ENCODE results near the gene CDK6. TPM values are rescaled to one million over a fixed set of nuclear protein-coding genes. Genes with fewer than 3 reads are reported as not detected.
A peak's percentile ranks its signal among the peaks of the same experiment; 100 is the strongest.

Gene CDK6
- total and polyA plus RNA-seq, 9 of the 15 experiments (the other 6 are each of a cell fraction or from before 2014, with no cell fraction given): 7.6 to 109 (median 44.4) TPM

GRCh38 chr7:92809760-92810573 lies 26.4 kb downstream of the CDK6 start (continued):
- peak; percentile 99 for TF ChIP-seq NFE2L1 (tag; IDR thresholded peaks at IDR 0.05; ENCODE audit: borderline replicate concordance, low read depth)
- TF ChIP-seq, protein P1, sequence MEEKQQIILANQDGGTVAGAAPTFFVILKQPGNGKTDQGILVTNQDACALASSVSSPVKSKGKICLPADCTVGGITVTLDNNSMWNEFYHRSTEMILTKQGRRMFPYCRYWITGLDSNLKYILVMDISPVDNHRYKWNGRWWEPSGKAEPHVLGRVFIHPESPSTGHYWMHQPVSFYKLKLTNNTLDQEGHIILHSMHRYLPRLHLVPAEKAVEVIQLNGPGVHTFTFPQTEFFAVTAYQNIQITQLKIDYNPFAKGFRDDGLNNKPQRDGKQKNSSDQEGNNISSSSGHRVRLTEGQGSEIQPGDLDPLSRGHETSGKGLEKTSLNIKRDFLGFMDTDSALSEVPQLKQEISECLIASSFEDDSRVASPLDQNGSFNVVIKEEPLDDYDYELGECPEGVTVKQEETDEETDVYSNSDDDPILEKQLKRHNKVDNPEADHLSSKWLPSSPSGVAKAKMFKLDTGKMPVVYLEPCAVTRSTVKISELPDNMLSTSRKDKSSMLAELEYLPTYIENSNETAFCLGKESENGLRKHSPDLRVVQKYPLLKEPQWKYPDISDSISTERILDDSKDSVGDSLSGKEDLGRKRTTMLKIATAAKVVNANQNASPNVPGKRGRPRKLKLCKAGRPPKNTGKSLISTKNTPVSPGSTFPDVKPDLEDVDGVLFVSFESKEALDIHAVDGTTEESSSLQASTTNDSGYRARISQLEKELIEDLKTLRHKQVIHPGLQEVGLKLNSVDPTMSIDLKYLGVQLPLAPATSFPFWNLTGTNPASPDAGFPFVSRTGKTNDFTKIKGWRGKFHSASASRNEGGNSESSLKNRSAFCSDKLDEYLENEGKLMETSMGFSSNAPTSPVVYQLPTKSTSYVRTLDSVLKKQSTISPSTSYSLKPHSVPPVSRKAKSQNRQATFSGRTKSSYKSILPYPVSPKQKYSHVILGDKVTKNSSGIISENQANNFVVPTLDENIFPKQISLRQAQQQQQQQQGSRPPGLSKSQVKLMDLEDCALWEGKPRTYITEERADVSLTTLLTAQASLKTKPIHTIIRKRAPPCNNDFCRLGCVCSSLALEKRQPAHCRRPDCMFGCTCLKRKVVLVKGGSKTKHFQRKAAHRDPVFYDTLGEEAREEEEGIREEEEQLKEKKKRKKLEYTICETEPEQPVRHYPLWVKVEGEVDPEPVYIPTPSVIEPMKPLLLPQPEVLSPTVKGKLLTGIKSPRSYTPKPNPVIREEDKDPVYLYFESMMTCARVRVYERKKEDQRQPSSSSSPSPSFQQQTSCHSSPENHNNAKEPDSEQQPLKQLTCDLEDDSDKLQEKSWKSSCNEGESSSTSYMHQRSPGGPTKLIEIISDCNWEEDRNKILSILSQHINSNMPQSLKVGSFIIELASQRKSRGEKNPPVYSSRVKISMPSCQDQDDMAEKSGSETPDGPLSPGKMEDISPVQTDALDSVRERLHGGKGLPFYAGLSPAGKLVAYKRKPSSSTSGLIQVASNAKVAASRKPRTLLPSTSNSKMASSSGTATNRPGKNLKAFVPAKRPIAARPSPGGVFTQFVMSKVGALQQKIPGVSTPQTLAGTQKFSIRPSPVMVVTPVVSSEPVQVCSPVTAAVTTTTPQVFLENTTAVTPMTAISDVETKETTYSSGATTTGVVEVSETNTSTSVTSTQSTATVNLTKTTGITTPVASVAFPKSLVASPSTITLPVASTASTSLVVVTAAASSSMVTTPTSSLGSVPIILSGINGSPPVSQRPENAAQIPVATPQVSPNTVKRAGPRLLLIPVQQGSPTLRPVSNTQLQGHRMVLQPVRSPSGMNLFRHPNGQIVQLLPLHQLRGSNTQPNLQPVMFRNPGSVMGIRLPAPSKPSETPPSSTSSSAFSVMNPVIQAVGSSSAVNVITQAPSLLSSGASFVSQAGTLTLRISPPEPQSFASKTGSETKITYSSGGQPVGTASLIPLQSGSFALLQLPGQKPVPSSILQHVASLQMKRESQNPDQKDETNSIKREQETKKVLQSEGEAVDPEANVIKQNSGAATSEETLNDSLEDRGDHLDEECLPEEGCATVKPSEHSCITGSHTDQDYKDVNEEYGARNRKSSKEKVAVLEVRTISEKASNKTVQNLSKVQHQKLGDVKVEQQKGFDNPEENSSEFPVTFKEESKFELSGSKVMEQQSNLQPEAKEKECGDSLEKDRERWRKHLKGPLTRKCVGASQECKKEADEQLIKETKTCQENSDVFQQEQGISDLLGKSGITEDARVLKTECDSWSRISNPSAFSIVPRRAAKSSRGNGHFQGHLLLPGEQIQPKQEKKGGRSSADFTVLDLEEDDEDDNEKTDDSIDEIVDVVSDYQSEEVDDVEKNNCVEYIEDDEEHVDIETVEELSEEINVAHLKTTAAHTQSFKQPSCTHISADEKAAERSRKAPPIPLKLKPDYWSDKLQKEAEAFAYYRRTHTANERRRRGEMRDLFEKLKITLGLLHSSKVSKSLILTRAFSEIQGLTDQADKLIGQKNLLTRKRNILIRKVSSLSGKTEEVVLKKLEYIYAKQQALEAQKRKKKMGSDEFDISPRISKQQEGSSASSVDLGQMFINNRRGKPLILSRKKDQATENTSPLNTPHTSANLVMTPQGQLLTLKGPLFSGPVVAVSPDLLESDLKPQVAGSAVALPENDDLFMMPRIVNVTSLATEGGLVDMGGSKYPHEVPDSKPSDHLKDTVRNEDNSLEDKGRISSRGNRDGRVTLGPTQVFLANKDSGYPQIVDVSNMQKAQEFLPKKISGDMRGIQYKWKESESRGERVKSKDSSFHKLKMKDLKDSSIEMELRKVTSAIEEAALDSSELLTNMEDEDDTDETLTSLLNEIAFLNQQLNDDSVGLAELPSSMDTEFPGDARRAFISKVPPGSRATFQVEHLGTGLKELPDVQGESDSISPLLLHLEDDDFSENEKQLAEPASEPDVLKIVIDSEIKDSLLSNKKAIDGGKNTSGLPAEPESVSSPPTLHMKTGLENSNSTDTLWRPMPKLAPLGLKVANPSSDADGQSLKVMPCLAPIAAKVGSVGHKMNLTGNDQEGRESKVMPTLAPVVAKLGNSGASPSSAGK (IDR thresholded peaks at IDR 0.05): peak; percentile 98
- TF ChIP-seq KLF16 (IDR thresholded peaks at IDR 0.05): no peak
- TF ChIP-seq FOXA3 (CRISPR knock-in tag; conservative IDR thresholded peaks at IDR 0.05 in 1 of 2, IDR thresholded peaks at IDR 0.05 in 1 of 2): no peak
- peak; percentile 66 for TF ChIP-seq BRD9 (IDR thresholded peaks at IDR 0.05; ENCODE audit: low read depth, partially characterized antibody)
- no peak for TF ChIP-seq SIX5 (IDR thresholded peaks at IDR 0.05; ENCODE audit: borderline replicate concordance in 1 of 2, insufficient read depth in 1 of 2, low read depth in 1 of 2, low read length in 2 of 2)
- 0 out of 2 replicates have a peak, but pooled peaks have one; percentile 37 for TF ChIP-seq GATAD2B (IDR thresholded peaks at IDR 0.05; ENCODE audit: borderline replicate concordance)
- TF ChIP-seq U2AF2 (optimal IDR thresholded peaks at IDR 0.05; ENCODE audit: low read depth, low read length): no peak
- peak; percentile 70 for TF ChIP-seq ELF2 (CRISPR knock-in tag; IDR thresholded peaks at IDR 0.05)
- no peak for TF ChIP-seq NFYB (IDR thresholded peaks at IDR 0.05; ENCODE audit: extremely low read depth, insufficient read length)
- peak; percentile 89 for TF ChIP-seq CREM (IDR thresholded peaks at IDR 0.05; ENCODE audit: low read depth)
- TF ChIP-seq CREB1 (IDR thresholded peaks at IDR 0.05): peak; percentile 55
- peak; percentile 69 for TF ChIP-seq CREB1 (CRISPR knock-in tag; IDR thresholded peaks at IDR 0.05)
- peak; percentile 77 for TF ChIP-seq RNF2 (IDR thresholded peaks at IDR 0.05)
- TF ChIP-seq ZNF75A (CRISPR knock-in tag; IDR thresholded peaks at IDR 0.05): no peak
- no peak for TF ChIP-seq SAFB (IDR thresholded peaks at IDR 0.05; ENCODE audit: borderline replicate concordance, low read depth, low read length)
- 0 out of 2 replicates have a peak, but pooled peaks have one; percentile 35 for TF ChIP-seq ZNF24 (IDR thresholded peaks at IDR 0.05)
- no peak for TF ChIP-seq HOXB6 (CRISPR knock-in tag; IDR thresholded peaks at IDR 0.05; ENCODE audit: borderline replicate concordance)

Data from K562 (cell line).